Activated CD4-positive, alpha-beta T cell treated with anti-CD3 and anti-CD28 coated beads for 36 hours (primary cell): Measurements from ENCODE around the gene SRI. TPM values are rescaled to one million over a fixed set of nuclear protein-coding genes. Genes with fewer than 3 reads are reported as not detected.

ENCODE experiments used
- ATAC-seq: fragments of 200-7000 bp; cut with Tn5 transposase; one replicate; pipeline ENCODE4 v1.10.0; 2021; ENCODE audit warnings: mild to moderate bottlenecking, moderate library complexity
- CTCF ChIA-PET: fragments of 350-600 bp; sonication (Branson Sonifier 250); formaldehyde crosslinking; loops from one replicate; lab custom pipeline; 2021; ENCODE audit warnings: antibody characterized with exemption; lab: Charles Lee
- POLR2A ChIA-PET: fragments of 350-600 bp; sonication (Branson Sonifier 250); formaldehyde crosslinking; loops from one replicate; lab custom pipeline; 2021; ENCODE audit warnings: antibody characterized with exemption, inconsistent platforms; lab: Charles Lee
- DNase-seq: peaks from one replicate; pipeline ENCODE4 v3.0.0-alpha.2; 2020
- H3K27ac Mint-ChIP-seq: one replicate; pipeline ENCODE4 v1.8.0; 2021; ENCODE audit warnings: mixed read lengths
- H3K27me3 Mint-ChIP-seq: one replicate; pipeline ENCODE4 v1.8.0; 2021; ENCODE audit warnings: mixed read lengths
- H3K36me3 Mint-ChIP-seq: one replicate; pipeline ENCODE4 v1.8.0; 2021; ENCODE audit warnings: low read depth, mixed read lengths
- H3K4me1 Mint-ChIP-seq: one replicate; pipeline ENCODE4 v1.8.0; 2021; ENCODE audit warnings: mixed read lengths
- H3K4me3 Mint-ChIP-seq: one replicate; pipeline ENCODE4 v1.8.0; 2021; ENCODE audit warnings: mild to moderate bottlenecking, moderate library complexity, mixed read lengths
- H3K9me3 Mint-ChIP-seq: one replicate; pipeline ENCODE4 v1.8.0; 2021; ENCODE audit warnings: low read depth, mixed read lengths
- intact Hi-C, 2 experiments: fragments of 100-400 bp; cut with DNase I in 1 of 2; cut with micrococcal nuclease in 1 of 2; formaldehyde crosslinking; loops; one replicate each; pipeline versions ENCODE4 v1.14.2 to v1.15.1; 2022 to 2024; cut with DNase I, micrococcal nuclease
- total RNA-seq, 2 experiments: library from RNA; stranded (reverse); gene quantifications; one replicate each; pipeline ENCODE4 v1.2.3, GENCODE V29; 2021

The SRI gene
- total RNA-seq, 2 experiments from 2014 or later, result 157 to 193 TPM

DNA sequence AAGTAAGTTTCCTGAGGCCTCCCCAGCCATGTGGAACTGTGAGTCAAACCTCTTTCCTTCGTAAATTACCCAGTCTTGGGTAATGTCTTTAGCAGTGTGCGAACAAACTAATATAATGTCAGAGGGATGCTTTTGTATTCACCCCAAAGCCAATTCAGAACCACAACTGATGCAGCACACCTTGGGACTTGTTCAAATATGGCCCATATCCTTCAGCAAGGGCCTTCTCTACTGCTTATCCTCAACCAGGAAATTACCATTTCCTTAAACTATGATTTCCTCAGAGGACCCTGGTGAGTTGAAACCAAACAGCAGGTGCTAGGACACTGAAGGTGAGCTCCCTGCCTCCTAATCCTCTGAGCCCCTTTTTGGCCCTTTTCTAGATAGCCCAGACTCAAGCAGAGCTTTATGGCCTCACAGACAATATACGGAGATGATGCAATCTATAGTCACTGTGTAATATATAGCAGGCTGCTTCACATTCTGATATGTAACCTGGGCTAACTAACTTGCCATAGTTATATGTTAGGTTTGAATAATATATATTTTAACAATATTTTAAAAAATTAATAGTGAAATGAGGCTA is 15.2 kb downstream of the SRI start:
- POLR2A ChIA-PET, result no interaction called here
- CTCF ChIA-PET, result interaction anchor here (0.7 kb wide), 1 partner anchor 16 kb away, joined by 3 read pairs; no protein-coding TSS in a partner anchor
- no peak overlapping the region for H3K4me3 Mint-ChIP-seq

DNA sequence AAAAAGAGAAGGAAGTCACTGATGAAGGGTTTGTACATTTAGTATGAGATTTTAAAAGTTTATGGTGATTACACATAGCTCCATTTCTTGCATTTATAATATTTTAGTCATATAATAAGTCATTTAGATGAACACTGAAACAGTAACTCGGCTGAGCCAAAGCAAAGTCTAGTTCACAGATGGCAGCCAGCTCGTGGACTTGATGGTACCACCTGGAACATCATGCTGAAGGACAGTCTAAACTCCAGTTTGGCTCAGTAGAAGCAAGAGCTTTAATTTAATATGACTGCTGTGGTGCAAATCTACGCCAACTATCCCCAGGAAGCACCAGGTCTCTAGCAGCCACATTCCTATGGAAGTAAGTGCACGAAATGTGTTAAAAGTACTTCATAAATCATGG is 16.4 kb downstream of the SRI start:
- intact Hi-C loops, result no loop called here
- H3K4me3 Mint-ChIP-seq, result no peak overlapping the region
- H3K4me1 Mint-ChIP-seq, result peaks cover 13% of the 10 kb centered on the region
- DNase-seq, result no peak
- H3K27me3 Mint-ChIP-seq, result no peaks in the 10 kb centered on the region
- no peak overlapping the region for H3K27ac Mint-ChIP-seq
- H3K9me3 Mint-ChIP-seq, result no peaks in the 10 kb centered on the region
- ChIA-PET CTCF (interaction anchor here (0.8 kb wide), 1 partner anchor 91 kb away, joined by 3 read pairs; no protein-coding TSS in a partner anchor), POLR2A (no interaction called here)
- no peak for ATAC-seq
- peaks cover 35% of the 10 kb centered on the region for H3K36me3 Mint-ChIP-seq

More for the DNA sequence above, 15.2 kb downstream of the SRI start:
- DNase-seq (no peak), ATAC-seq (no peak)
- intact Hi-C loops, result no loop called here
- H3K4me1 Mint-ChIP-seq, result peaks cover 13% of the 10 kb centered on the region
- H3K9me3 Mint-ChIP-seq, result no peaks in the 10 kb centered on the region
- peak overlapping the region; percentile 12 for H3K27ac Mint-ChIP-seq
- H3K36me3 Mint-ChIP-seq, result peaks cover 41% of the 10 kb centered on the region
- no peaks in the 10 kb centered on the region for H3K27me3 Mint-ChIP-seq

DNA sequence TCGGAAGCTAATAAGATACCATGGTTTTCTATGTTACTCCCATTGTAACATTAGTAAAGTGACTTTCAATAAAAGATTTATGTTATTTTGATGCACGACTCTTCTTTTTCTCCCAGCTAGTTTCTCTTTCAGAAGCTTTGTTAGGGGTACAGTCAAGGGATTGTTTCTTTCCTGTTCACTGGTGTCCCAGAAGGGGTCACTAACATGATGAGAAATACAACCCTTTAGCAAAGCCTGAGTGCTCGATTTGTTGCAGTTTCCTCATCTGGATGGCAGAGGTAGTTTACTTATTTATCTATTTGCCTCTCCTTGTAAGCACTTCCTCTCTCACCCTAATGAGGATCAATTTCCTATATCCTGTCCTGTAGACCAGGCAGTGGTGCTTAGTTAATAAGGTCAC is 17.0 kb downstream of the SRI start:
- POLR2A ChIA-PET, result no interaction called here
- intact Hi-C loops, result no loop called here
- H3K4me3 Mint-ChIP-seq, result no peak overlapping the region
- ATAC-seq, result no peak
- peaks cover 33% of the 10 kb centered on the region for H3K36me3 Mint-ChIP-seq
- H3K4me1 Mint-ChIP-seq, result peaks cover 13% of the 10 kb centered on the region
- peak overlapping the region; percentile 17 for H3K27ac Mint-ChIP-seq
- CTCF ChIA-PET, result interaction anchor here (0.8 to 1.4 kb wide), 2 partner anchors 9 to 91 kb away, joined by 3 read pairs; no protein-coding TSS in a partner anchor
- DNase-seq, result no peak
- H3K9me3 Mint-ChIP-seq, result no peaks in the 10 kb centered on the region
- no peaks in the 10 kb centered on the region for H3K27me3 Mint-ChIP-seq

DNA sequence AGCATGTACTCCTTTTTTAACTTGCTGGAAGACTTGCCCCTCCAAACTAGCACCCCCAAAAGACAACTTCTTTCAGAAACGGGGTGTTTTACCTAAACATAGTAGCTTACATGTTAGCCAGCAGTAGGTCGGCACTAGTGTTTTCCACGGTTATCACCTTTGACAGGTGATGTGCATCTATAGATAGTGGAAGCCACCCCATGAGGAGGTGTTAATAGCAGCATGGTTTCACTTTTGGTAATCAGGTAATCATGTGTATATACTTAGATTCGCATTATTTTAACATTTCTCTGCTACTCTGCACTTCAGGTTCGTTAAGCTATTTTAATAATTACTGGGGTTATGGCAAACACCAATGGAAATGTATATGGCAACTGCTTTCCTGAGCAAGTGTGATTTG is 17.6 kb downstream of the SRI start:
- Mint-ChIP-seq H3K4me1 (peaks cover 13% of the 10 kb centered on the region), H3K9me3 (no peaks in the 10 kb centered on the region), H3K36me3 (peaks cover 29% of the 10 kb centered on the region), H3K27me3 (no peaks in the 10 kb centered on the region), H3K27ac (no peak overlapping the region), H3K4me3 (no peak overlapping the region)
- no peak for ATAC-seq
- ChIA-PET POLR2A (no interaction called here), CTCF (interaction anchor here (0.6 to 1.4 kb wide), 2 partner anchors 9 to 81 kb away, joined by 3 read pairs; no protein-coding TSS in a partner anchor)
- no peak for DNase-seq
- intact Hi-C loops, result no loop called here

DNA sequence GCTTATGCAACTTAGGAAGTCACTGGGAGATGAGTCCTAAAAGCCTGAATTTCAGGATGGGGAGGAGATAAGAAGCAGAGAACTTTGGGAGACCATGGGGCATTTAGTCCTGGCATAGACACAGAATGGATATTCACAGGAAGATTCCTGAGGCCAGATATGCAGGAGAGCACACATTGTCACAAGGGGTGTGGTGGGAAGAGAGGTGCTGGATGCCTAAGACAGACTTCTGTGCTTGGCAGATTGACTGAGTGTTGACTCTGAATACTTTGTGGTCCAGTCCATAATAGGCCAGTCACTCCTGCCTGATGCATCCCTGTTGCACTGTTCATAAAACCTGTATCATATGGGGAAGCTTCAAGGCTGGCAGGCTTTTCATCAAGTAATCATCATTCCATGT is 18.5 kb downstream of the SRI start:
- POLR2A ChIA-PET, result no interaction called here
- no peaks in the 10 kb centered on the region for H3K27me3 Mint-ChIP-seq
- H3K36me3 Mint-ChIP-seq, result peaks cover 26% of the 10 kb centered on the region
- no peak overlapping the region for H3K4me3 Mint-ChIP-seq
- CTCF ChIA-PET, result interaction anchor here (0.7 kb wide), 1 partner anchor 168 kb away, joined by 3 read pairs; no protein-coding TSS in a partner anchor
- intact Hi-C loops, result no loop called here
- no peaks in the 10 kb centered on the region for H3K9me3 Mint-ChIP-seq
- H3K27ac Mint-ChIP-seq, result no peak overlapping the region
- DNase-seq (no peak), ATAC-seq (no peak)
- H3K4me1 Mint-ChIP-seq, result peaks cover 13% of the 10 kb centered on the region

DNA sequence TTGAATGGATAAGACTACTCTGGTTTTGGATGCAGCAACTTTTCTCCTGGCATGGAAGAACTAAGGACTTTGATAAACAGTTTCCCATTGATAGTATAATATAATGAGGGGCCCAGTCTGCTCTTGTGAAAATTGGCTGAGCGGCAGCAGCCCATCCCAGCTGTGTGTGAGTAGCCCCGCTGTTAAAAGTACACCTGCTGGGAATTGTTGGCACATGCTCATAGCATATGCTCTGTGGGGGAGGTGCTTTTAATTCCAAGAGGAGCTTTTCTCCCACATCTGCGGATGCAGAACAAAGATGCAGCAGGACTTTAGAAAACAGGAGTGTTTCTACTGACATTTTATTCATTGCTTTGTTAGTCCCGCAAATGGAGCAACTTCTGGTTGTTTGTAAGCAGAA is 19.0 kb downstream of the SRI start:
- ATAC-seq (no peak), DNase-seq (no peak)
- Mint-ChIP-seq H3K27me3 (no peaks in the 10 kb centered on the region), H3K27ac (peak overlapping the region; percentile 20), H3K9me3 (no peaks in the 10 kb centered on the region), H3K4me3 (no peak overlapping the region), H3K4me1 (peaks cover 13% of the 10 kb centered on the region), H3K36me3 (peaks cover 23% of the 10 kb centered on the region)
- ChIA-PET CTCF (interaction anchor here (0.7 kb wide), 1 partner anchor 167 kb away, joined by 3 read pairs; no protein-coding TSS in a partner anchor), POLR2A (no interaction called here)
- intact Hi-C loops, result no loop called here

DNA sequence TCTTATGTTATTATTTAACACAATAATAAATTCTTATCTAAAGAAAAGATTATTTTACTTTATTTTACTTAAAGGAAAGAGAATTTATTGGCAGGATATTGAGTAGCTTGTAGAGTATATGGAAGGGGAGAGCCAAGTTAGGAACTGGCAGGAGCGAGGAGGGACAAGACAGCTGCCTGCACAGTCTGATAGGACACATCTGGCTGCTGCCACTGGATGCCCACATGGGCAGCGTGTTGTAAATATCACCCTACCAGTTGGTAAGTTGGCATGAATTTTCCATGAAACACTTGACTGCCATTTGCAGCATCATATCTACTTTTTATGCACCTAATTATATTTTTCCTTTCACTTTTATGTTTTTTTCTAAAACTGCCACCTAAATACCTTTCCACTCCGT is 19.6 kb downstream of the SRI start:
- H3K27ac Mint-ChIP-seq, result no peak overlapping the region
- no peaks in the 10 kb centered on the region for H3K27me3 Mint-ChIP-seq
- H3K4me3 Mint-ChIP-seq, result no peak overlapping the region
- intact Hi-C loops, result no loop called here
- H3K9me3 Mint-ChIP-seq, result no peaks in the 10 kb centered on the region
- H3K36me3 Mint-ChIP-seq, result peaks cover 22% of the 10 kb centered on the region
- ChIA-PET CTCF (no interaction called here), POLR2A (no interaction called here)
- ATAC-seq (no peak), DNase-seq (no peak)
- peaks cover 13% of the 10 kb centered on the region for H3K4me1 Mint-ChIP-seq

DNA sequence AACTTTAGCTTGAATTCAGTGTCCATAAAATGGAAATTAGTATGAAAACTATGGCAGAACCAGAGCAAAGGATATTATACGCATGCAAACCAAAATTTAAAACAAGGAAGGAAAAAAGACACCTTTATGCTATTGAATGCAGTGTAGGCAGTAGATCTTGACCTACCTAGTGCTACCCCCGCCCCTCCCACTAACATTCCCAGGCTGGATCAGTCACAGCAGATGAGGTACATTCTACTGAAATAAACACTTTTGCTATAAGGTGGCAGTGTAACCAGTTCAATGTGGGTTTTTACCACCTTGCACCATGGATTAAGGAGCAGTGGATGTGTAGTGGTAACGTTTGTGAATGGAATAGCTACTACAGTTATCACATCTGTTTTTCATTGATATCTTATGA is 27.9 kb downstream of the SRI start:
- Mint-ChIP-seq H3K27ac (no peak overlapping the region), H3K27me3 (no peaks in the 10 kb centered on the region), H3K36me3 (no peaks in the 10 kb centered on the region), H3K4me3 (no peak overlapping the region), H3K9me3 (no peaks in the 10 kb centered on the region), H3K4me1 (no peaks in the 10 kb centered on the region)
- no peak for DNase-seq
- intact Hi-C loops, result no loop called here
- CTCF ChIA-PET, result no interaction called here
- POLR2A ChIA-PET, result no interaction called here
- no peak for ATAC-seq

DNA sequence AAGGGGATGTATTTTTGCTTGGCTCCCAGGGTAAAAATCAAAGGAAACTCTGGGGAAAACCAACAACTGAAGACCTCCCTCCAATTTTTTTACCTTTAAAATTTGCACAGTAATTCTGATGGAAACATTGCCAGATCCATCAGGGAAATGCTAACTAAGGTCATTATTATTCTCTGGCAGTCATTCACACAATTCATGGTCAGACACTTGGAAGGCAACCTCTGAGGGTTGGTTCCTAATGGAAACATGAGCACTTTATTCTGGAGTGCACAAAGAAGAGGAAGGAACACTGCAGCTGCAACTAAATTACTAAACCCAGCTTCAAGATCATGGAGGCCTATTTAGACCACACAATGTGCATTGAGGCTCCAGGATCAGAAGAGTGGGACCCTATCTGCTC is 34.2 kb downstream of the SRI start:
- CTCF ChIA-PET, result interaction anchor here (1.3 kb wide), 1 partner anchor 16 kb away, joined by 3 read pairs; no protein-coding TSS in a partner anchor
- no peak for DNase-seq
- Mint-ChIP-seq H3K36me3 (no peaks in the 10 kb centered on the region), H3K4me1 (no peaks in the 10 kb centered on the region), H3K4me3 (no peak overlapping the region), H3K9me3 (no peaks in the 10 kb centered on the region), H3K27me3 (no peaks in the 10 kb centered on the region), H3K27ac (no peak overlapping the region)
- no peak for ATAC-seq
- POLR2A ChIA-PET, result no interaction called here
- intact Hi-C loops, result no loop called here

DNA sequence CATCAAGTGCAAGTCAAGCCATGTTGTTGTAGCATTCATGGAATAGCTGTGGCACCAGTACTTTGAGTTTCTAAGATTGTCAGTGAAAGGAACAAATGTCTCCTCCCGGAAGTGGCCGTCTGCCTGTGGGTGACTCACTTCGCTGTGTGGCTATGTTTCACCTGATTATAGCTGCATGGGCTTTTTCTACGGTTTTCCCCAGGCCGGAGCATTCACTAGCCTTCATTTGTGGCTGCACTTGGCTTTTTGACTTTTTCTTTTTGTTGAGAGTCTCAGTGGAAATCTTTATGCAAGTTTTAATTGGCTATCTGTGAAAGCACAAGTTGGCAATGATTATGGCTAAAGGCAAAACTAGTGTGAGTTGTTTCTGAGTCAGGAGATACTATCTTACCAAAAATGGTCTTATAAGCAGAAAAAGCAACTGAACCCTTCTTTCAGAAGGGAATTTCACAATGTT is 35.0 kb downstream of the SRI start:
- ATAC-seq (peak; percentile 30), DNase-seq (peak; percentile 19)
- H3K4me1 Mint-ChIP-seq, result no peaks in the 10 kb centered on the region
- ChIA-PET POLR2A (no interaction called here), CTCF (interaction anchor here (1.3 kb wide), 1 partner anchor 15 kb away, joined by 3 read pairs; no protein-coding TSS in a partner anchor)
- no peaks in the 10 kb centered on the region for H3K9me3 Mint-ChIP-seq
- intact Hi-C loops, result no loop called here
- no peaks in the 10 kb centered on the region for H3K36me3 Mint-ChIP-seq
- no peak overlapping the region for H3K27ac Mint-ChIP-seq
- H3K27me3 Mint-ChIP-seq, result no peaks in the 10 kb centered on the region
- H3K4me3 Mint-ChIP-seq, result no peak overlapping the region

DNA sequence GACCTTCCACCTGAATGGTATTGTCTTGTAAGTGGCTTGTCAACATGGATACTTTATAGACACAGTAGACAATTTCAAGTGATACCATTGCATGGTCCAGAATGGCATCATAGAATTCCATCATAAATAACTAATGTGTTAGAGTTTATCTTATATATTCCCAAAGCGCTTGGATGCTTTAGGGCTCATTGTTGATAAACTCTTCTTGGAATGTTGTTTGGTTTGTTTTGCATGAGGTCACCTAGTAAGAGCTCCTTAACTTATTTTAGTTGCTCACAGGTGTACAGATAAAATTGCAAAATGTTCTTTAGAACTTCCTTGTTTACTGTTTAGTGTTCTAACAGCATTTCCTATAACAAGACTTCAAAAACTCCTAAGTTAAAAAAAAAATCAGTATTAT is 36.8 kb downstream of the SRI start:
- Mint-ChIP-seq H3K27ac (no peak overlapping the region), H3K36me3 (no peaks in the 10 kb centered on the region), H3K9me3 (no peaks in the 10 kb centered on the region), H3K4me1 (no peaks in the 10 kb centered on the region), H3K27me3 (no peaks in the 10 kb centered on the region), H3K4me3 (no peak overlapping the region)
- POLR2A ChIA-PET, result no interaction called here
- DNase-seq, result no peak
- ATAC-seq, result no peak
- CTCF ChIA-PET, result no interaction called here
- intact Hi-C loops, result no loop called here

DNA sequence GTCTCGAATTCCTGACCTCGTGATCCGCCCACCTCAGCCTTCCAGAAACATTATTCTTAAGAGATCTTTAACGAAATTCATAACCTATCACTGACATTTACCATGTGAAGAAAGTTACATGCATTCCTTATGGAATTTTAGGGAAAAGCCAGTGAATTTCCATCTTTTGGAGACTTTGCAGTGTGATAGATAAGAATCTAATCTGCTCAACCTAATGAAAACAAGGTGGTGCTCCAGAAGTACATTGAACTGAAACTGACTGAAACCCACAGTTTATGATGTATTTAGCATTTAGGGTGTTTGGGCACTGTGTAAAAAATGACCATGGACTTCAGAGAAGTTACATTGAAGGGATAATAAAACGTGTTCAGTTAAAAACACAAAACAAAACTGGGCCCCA is 43.6 kb downstream of the SRI start:
- no peak for DNase-seq
- intact Hi-C loops, result no loop called here
- POLR2A ChIA-PET, result no interaction called here
- ATAC-seq, result no peak
- Mint-ChIP-seq H3K4me1 (no peaks in the 10 kb centered on the region), H3K27me3 (no peaks in the 10 kb centered on the region), H3K4me3 (no peak overlapping the region), H3K36me3 (no peaks in the 10 kb centered on the region), H3K27ac (no peak overlapping the region), H3K9me3 (no peaks in the 10 kb centered on the region)
- CTCF ChIA-PET, result no interaction called here
